NCI-H187 treated with DMSO at 0.1 percent for 48 hours (cell line): ENCODE results near the gene RAMP2.
"Not testable (repeated sequence)": the region's sequence is repeated elsewhere in the genome, so short reads cannot be mapped to it uniquely, and the experiment has no call there.

Experiments used
- DNase-seq: peaks from one replicate; lab custom pipeline; 2025; lab: John Stamatoyannopoulos, UW

Gene RAMP2, protein sequence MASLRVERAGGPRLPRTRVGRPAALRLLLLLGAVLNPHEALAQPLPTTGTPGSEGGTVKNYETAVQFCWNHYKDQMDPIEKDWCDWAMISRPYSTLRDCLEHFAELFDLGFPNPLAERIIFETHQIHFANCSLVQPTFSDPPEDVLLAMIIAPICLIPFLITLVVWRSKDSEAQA

DNA sequence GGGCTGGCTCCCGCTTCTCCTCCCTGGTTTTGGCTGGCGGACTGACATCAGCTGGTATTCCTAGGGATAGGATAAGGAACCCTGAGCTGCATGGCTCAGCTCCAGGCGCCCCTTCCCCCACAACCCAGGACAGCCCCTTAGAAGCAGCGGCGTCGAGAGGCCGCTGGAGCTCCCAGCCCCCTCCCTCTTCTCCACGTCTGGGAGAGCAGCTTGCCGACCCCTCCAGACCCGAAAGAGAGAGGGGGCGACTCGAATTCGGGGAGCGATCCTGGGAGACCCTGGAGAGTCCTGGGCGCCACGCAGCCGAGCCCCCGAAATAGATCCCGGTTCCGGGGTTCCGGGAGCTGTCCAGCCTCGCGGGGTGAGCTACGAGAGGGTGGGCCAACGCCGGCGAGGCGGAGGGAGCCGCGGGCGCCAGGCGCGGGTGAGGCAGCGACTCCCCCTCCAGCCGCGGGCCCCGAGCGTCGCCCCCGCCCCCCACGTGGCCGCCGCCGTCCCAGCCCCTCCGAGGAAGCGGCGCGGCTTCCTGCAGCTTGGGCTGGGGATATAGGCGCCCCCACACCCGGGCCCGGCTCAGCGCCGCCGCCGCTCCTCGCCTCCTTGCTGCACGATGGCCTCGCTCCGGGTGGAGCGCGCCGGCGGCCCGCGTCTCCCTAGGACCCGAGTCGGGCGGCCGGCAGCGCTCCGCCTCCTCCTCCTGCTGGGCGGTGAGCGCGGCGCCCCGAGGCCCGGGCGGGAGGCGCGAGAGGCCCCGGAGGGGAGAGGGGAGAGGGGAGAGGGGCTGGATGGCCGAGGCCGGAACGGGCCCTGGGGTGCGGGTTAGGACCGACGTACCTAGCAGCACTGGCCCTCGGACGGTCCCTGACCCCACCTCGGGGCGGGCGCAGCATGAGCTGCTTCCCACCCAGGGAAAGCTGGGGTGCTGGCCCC is at the start of gene RAMP2:
TSS of gene RAMP2 (plus strand) at position 576 of the 930 bp plus-strand sequence. CDS start at position 611, 35 bp downstream.
- DNase-seq, result no peak

DNA sequence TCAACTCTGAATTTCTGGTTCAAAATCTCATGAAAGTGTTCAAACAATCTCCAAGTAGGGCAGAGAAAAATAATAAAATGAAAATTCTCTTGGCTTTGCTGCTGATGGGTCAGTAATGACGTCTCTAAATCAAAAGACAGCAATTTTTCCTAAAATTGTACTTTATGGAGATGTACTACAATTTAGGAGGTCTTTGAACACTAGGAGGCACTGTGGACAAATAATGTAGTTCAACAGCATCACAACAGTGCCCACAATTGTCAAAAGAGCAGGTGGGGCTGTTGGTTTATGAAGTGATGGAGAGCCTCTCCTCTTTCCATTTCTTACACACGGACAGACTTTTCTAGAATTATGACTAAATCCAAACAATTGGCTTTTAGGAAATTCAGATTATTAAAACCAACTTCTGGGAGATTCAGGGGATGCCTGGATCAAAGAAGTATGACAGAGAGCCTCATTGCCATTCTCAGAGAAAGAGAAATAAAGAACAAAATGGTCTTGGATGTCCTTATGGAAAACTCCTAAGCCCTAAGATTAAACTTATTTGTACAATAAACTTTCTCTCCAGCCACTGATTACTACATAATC is 39.9 kb upstream of the RAMP2 start:
- DNase-seq, result peak; percentile 16

DNA sequence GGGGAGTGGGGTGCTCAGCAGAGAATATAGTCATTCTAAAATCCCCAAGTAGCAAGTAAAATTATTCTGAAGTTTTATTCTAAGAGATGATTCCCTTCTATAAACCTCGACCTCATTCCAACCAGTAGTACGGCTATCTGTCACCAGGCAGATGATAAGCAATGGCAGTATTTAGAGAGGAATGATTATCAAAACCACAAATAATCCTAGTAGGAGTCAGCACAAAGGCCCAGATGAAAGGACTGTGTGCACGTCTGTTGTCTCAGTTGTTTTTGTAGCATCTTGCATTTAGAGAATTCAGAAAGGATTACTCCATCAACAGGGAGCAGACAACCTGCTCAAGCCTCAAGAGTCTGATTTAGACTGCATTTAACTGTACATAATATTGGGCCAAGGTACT is 37.4 kb upstream of the RAMP2 start:
- no peak for DNase-seq

DNA sequence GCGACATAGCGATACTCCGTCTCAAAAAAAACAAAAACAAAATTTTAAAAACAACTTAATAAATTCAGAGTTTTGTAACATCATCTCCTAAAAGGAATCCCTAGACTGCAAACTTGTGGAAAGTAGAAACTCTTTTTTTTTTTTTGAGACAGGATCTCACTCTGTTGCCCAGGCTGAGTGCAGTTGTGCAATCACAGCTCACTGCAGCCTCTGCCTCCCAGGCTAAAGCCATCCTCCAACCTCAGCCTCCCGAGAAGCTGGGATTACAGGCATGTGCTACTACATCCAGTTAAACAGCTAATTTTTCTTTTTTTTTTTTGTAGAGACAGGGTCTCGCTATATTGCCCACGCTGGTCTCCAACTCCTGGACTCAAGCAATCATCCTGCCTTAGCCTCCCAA is 35.9 kb upstream of the RAMP2 start:
- DNase-seq, result no peak

DNA sequence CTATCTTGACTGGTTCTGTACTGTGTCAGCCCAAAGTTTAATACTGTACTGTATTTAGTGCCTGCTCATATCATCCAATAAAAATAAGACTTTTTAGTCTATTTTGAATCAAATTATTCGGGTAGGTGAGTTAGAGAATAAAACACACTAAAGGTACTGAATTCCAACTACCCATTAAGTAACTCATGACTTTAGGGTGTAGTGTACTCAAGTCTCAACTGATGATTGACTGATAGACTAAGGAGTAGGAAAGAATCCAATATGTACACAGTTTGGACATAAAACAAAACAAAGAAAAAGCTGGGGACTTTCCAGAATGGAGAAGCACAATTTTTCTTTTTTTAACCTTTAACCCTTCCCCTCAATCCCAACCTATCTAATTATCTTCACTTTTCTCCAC is 20.3 kb upstream of the RAMP2 start:
- no peak for DNase-seq

DNA sequence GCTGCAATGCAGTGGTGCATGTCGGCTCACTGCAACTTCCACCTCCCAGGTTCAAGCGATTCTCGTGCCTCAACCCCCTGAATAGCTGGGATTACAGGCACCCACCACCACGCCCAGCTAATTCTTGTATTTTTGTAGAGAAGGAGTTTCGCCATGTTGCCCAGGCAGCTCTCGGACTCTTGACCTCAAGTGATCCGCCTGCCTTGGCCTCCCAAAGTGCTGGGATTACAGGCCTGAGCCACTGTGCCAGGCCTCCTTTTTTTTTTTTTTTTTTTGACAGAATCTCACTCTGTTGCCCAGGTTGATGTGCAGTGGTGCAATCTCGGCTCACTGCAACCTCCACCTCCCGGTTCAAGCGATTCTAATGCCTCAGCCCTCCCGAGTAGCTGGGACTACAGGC is 18.1 kb upstream of the RAMP2 start:
- not testable (repeated sequence) for DNase-seq

DNA sequence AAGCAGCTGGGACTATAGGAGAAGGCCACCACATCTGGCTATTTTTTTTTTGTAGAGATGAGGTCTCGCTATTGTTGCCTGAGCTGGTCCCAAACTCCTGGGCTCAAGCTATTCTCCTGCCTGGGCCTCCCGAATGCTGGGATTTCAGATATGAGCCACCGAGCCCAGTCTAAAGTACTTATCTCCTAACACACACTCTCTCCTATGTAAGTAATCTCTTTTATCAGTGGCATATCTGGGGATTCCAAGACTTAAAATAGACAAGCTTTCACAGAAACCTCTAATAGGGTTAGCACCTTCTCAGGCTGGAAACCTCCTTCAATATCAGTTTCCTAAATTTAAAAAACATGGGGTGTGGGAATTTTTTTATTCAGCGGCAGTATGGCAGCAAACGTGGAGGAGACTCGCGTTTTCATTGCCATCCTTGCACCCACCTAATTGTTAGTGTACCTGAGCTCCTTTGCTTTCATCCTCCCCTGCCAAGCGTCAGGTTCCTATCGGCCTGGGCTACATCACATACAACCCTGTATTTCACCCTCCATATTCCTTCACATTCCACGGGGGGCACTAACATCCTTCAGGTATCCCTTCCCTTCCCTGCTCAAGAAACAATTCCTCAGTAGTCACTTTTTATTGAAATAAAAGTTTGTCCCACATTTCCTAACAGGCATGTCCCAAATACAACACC is 17.3 kb upstream of the RAMP2 start:
- DNase-seq, result no peak

DNA sequence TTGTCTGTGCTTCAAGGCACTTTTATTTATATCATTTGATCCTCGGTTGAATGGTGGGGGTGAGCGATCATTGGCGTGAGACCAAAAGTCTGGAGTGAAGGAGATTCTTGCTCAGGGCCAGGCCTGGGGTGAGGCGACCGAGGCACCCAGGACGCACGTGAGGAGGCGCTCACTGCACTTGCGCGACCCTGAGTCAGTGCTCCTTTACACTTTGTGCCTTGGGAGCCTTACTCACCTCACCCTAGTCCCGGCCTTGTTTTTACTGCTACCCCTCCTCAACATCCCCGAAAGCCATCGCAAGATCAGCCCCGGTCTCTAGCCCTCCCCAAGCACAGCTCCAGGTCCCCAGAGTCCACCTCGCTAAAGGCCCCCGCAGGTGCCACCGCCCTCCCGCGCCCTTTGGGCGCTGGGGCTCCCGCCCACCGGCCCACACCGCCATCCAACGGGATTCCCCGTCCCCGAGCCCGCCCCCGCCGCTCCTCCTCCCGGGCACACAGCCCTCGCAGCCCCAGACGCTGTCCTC is 16.7 kb upstream of the RAMP2 start:
- DNase-seq, result no peak

DNA sequence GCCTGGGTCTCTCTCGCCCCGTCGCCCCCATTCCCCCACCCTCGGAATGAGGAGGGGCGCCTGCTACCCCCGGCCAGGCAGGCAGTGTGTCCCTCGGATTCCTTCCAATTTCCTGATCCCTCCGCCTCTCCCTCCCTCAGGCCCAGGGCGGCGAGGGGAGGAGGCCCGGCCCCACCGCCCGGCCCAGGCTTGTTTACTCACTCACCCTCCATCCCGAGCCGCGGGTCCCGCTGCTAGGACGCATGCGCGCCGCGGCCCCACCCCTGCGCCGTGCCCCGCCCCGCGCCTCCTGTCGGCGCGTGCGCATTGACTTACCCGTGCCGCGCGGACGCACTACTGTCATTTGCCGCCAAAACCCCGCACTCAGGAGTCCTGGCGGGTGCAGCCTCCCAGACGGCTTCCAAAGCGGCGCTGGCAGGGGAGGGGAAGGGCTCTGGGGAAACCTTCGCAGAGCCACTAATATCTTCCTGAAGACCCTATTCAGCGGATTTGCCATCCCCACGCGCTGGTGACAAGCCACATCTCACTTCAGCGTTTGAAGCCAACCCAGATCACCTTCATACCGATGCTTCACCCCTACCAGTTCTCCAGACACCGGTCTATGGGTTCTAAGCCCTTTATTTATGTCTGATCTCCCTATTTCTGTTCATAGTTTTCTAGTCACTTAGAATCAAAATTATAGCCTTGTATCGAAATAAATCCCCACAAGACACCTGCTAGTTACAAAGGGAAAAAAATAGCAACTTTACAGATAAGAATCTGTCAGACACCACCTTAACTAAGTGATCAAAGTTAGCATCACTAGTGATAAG is 16.0 kb upstream of the RAMP2 start, which contains the start of gene EZH1:
TSS of gene EZH1 (minus strand) at position 235 of the 812 bp plus-strand sequence. CDS start 16,099 bp downstream, outside the sequence.
- DNase-seq, result no peak

DNA sequence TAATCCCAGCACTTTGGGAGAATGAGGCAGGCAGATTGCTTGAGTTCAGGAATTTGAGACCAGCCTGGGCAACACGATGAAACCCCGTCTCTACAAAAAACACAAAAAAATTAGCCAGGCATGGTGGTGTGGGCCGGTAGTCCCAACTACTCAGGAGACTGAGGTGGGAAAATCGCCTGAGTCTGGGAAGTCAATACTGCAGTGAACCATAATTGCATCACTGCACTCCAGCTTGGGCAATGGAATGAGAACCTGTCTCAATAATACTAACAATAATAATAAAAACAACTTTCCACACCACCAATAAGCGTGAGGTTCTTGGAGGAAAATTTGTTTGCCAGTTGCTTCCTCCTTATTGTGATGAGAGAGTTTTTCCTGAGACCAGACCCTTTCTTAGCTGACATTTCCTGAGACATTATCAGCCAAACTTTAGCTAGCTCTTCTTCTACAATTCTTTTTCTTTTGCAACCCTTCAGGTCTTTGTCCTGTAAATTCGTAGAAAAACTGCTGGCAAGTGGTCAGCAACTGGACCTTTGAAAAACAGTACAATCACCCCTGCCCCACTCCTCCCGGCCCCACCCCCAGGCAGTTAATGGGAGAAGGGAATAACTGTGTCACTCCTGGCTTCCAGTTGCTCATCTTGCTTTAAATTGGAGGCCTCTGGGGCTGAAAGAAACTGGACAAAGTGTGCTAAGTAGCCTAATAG is 12.7 kb upstream of the RAMP2 start:
- no peak for DNase-seq

DNA sequence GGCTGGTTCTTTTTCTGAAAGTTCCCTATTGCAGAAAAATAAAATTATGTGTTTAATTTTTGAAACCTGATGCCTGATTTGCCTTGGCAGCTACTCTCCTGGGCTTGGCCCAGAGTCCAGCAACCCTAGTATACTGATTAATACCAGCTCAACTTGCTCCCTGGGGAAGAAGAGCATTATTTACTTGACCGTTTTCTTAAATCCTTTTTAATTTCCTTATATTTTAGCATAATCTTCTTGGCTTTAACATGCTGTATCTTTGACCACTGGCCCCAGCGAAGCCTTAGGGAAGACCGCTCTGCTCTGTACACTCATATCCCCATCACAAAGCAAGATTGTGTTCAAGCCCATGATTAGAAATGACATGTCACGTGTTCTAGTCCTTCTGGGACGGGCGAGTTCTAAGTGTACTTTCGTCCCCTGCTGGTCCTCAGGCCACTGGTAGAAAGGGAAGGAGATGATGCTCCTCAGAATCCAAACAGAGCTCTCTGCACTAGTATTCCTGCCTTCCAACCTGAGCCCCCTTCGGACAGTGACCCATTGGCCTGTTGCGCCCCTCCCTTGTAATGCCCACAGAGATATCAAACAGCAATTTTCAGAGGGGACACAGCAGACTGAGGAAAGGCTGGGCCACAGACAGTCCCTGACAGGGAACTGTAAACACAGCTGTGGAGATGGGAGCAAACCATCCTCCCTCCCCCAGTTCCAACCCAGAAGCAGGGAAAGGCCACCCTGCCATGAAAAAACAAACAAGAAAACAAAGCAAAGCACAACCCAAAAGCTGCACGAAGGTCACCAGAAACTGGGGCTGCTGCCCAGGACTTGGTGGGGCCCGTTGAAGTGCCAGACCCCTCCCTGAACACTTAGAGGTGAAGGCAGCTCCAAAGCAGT is 11.9 kb upstream of the RAMP2 start:
- no peak for DNase-seq

DNA sequence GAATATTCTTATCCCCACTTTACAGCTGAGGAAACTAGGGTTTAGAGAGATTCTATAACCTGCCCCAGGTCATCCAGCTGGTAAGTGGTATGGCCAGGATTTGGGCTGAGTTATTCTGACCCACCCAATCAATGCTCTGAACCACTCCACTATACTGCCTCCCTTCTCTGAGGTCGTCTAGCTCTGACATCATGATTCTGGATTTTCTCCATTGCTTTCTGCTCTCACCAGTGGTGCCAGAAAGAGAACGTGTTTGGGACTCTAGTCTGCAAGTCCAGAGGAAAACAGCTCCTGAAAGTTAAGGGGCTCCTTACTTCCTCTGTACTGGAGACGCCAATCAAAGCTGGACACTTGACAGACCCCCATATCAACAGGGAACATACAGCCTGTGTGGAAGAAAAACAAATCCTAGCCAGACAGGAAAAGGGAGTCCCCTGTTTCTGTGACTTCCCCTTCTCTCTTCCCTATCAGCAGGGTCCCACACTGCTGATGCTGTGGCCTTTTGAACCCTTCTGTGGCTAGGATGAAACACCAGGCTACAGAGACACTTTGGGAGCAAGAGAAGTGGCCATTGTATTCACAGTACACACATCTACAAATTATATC is 10.2 kb upstream of the RAMP2 start:
- no peak for DNase-seq

DNA sequence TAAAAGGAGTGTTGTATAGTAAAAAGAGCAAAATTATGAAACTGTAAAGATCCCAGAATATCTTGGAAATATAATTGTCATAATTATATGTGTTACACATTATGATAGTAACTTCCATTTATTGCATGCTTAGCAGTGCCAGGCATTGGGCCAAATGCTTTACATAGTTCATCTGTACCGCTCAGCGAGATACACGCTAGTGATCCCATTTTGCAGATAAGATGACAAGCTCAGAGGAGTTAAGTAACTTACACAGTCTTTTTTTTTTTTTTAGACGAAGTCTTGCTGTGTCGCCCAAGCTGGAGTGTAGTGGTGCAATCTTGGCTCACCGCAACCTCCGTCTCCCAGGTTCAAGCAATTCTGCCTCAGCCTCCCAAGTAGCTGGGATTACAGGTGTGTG is 9.4 kb upstream of the RAMP2 start:
- no peak for DNase-seq

DNA sequence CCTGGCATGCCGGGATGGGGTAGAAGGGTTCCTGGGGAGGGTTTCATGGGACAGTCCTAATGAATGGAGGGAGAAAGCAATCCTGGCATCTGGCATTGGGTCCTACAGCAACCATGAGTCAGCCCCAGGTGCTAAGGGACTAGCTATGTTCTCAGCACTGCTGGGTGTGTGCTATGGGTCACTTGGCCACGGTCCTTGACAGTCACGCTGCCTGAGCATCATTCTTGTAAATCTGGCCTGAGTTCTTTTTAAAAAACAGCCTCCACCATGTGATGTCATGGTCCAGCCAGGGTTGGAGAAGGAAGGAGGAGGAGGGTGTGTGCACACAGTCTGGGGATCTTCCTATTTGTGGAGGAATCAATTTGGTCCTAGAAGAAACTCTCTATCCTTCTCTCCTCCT is 6.2 kb upstream of the RAMP2 start:
- no peak for DNase-seq

DNA sequence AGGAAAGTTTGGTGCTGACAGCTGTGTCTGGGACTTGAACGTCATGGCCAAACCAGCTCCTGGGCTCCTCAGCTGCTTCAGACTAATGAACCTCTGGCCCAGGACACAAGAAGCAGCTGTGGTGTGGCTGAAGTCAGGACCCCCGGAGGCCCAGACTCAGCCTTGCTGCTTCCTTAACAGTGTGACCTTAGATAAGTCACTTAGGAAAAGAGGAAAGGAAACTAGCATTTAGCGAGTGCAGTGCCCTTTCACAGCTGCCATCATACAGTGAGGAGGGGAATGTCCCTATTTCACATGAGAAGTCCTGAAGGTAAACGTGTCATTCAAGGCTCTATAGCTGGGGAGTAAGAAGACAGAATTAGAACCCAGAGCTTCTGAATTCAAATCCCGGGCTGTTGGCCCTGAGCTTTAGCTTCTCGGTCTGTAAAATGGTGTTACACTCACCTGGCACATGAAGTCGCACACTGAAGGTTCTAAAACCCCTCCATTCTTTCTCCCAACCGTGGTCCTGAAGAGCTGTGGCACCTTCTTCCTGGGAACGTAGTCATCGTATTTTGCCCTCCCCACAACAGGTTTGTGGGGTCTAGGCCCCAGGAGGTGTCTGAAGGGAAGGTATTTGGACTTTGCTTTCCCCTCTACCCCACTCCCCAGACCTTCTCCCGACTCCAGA is 910 bp upstream of the RAMP2 start:
- no peak for DNase-seq

DNA sequence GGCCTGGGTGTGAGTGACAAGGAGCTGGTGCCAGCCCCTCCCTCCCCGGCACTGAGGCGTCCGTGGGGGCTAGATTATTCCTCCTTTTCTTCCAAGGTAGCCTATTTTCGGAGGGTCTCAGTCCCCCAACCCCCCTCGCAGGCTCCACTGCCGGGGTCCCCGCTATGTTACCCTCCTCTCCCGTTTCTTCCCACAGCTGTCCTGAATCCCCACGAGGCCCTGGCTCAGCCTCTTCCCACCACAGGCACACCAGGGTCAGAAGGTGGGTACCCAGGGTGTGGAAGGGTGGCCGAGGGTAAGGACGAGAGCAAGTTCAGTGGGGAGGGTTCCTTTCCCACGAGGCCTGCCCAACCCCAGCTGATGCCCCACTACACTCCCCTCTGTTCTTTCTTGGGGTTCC is 611 bp downstream of the RAMP2 start:
- DNase-seq, result no peak

DNA sequence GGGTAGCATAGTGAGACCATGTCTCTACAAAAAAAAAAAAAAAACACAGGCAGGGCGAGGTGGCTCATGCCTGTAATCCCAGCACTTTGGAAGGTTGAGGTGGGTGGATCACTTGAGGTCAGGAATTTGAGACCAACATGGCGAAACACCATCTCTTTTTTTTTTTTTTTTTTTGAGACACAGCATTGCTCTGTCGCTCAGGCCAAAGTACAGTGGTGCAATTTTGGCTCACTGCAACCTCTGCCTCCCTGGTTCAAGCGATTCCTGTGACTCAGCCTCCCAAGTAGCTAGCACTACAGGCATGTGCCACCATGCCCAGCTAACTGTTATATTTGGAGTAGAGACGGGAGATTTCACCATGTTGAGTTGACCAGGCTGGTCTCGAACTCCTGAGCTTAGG is 5.1 kb downstream of the RAMP2 start:
- DNase-seq, result no peak

DNA sequence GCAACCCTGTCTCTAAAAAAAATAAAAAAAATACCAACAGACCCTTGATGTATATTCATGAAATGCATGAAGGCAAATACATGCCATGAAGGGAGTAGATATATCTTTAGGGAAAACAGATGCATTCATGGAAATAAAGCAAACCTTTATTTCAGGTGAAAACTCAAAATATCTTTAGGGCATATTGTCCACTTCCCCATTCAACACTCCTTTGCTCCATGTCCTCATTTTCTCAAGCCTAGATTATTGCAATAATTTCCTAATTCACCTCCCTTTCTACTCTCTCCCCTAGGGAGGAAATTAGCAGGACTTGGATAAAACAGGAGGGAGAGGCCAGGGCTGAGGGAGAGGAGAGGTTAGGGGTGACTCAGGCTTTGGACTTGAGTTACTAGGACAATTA is 6.5 kb downstream of the RAMP2 start:
- DNase-seq, result no peak

DNA sequence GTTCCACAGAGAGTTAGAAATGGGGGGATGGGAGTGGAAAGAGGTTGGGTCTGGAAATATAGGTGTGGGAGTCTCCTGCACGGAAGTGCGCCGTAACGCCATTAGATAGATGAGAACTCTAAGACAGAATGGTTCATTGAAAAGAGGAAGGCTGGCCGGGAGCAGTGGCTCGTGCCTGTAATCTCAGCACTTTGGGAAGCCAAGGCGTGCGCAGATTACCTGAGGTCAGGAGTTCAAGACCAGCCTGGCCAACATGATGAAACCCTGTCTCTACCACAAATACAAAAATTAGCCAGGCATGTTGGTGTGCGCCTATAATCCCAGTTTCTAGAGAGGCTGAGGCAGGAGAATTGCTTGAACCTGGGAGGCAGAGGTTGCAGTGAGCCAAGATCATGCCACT is 7.0 kb downstream of the RAMP2 start:
- DNase-seq, result not testable (repeated sequence)
